Embryonic facial prominence (tissue), 1 donor: ENCODE data around the gene S100A16.

Experiments
- DNase-seq: peaks from one replicate; pipeline ENCODE4 v3.0.0-alpha.2; 2016; ENCODE audit errors: extremely low spot score

S100A16 gene

GRCh38 chr1:153636312-153636711 lies 23.4 kb upstream of the S100A16 start:
- no peak for DNase-seq

GRCh38 chr1:153635872-153636271 lies 22.9 kb upstream of the S100A16 start:
- no peak for DNase-seq

- peak; percentile 93 for DNase-seq
These were observed 21.1 kb upstream of the S100A16 start, which contains the start of gene CHTOP for GRCh38 chr1:153633754-153634665. CHTOP (plus strand) TSS chr1:153634066; CDS start chr1:153636589, 2,523 bp downstream.

DNA sequence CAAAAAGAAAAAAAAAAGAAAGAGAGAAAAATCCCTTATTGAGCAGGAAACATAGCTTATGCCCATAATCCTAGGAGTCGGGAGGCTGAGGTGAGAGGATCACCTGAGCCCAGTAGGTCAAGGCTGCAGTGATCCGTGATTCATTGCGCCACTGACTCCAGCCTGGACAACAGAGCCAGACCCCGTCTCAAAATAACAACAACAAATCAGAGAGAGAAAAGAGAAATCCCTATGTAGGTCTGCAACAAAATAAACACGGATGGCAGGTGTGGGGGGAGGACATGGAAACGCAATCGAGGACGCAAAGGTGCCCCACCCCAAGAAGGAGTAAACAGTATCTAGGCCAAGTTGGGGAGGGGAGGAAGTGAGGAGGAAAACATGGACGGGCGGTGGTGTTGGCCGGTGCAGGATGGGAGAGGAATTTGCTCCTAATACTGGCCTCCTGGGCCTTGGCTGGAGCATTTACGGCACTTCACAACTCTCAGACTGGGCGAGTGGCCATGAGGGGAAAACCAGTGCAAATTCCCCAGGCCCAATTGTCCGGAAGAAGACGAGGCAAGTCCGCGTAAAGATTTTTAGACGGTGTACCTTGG lies 20.3 kb upstream of the S100A16 start:
- no peak for DNase-seq

GRCh38 chr1:153631047-153632022 lies 18.4 kb upstream of the S100A16 start:
- no peak for DNase-seq

- DNase-seq: no peak
These were observed 17.4 kb upstream of the S100A16 start for GRCh38 chr1:153630384-153630783.

- no peak for DNase-seq
These were observed 17.0 kb upstream of the S100A16 start for GRCh38 chr1:153629971-153630370.

- DNase-seq: no peak
These were observed 16.4 kb upstream of the S100A16 start for GRCh38 chr1:153629343-153629665.

DNA sequence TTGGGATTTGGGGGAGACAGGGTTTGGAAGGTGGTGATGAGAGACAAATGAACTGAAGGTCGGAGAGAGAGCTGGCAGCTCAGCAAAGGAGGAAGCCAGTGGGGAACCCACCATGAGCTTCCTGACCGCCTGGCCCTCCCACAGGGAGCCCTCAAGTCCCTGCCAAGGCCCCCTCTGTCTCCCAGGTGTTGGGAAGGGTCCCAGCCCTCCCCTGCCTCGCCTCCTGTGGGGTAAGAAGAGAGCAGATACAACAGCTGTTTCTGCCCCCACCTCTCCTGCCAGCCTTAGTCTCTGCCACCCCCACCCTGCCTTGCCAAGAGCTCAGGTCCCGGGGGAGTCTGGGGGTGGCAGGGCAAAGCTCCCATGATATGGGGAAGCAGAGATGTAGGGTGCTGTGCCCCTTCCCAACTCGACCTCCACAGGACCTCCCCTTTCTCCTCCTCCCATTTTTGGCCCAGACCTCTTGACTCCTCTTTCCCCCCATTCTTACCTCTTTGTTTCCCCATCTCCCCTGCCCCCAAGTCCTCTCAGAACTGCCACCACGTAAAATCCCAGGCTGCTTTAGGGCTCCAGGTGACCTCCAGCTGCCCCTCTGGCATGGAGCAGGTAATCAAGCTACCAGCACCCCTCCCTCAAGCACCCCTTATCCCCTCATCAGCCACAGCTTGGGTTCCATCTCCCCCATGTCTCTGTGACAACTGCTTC lies 15.9 kb upstream of the S100A16 start:
- DNase-seq: no peak

DNA sequence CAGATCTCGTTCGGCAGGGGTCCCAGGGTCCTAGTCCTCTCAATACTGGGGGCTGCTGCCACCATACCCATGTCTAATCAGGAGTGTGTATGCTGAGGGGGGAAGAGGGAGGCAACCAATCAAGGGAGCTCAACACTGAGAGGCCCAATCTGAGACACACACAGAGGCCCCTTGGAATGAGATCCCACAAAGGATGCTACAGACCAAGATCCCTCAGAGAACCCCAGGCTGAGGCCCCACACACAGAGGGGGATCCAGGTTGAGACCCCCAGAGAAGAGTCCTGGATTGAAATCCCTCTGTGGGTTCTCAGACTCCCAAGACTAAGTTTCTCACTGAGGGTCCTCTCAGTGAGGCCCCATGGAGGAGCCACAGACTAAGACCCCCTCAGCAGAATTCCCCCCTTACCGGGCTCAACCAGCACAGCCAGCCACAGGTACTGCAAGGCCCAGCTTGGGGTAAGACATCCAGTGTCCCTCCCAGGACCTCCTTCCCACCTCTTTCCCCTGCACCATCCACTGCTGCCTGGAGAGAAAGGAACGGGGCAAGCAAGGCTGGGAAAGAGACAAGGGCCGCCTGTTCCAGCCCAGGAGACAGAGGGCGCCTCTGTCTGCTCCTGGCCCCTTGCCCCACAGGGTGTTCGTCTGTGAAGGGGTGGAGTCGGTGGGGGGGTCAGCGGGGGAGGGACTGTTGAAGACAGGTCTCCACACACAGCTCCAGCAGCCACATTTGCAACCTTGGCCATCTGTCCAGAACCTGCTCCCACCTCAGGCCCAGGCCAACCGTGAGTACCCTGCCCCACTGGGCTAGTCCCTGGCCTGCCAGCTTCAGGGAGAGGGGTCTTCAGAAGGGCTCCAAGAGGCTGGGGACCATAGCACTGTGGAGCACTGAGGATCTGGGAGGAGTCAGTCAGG lies 15.0 kb upstream of the S100A16 start, which contains the start of gene S100A1:
TSS of gene S100A1 (plus strand) at position 720 of the 912 bp plus-strand sequence. CDS start 2,088 bp downstream, outside the sequence.
- DNase-seq: no peak

DNA sequence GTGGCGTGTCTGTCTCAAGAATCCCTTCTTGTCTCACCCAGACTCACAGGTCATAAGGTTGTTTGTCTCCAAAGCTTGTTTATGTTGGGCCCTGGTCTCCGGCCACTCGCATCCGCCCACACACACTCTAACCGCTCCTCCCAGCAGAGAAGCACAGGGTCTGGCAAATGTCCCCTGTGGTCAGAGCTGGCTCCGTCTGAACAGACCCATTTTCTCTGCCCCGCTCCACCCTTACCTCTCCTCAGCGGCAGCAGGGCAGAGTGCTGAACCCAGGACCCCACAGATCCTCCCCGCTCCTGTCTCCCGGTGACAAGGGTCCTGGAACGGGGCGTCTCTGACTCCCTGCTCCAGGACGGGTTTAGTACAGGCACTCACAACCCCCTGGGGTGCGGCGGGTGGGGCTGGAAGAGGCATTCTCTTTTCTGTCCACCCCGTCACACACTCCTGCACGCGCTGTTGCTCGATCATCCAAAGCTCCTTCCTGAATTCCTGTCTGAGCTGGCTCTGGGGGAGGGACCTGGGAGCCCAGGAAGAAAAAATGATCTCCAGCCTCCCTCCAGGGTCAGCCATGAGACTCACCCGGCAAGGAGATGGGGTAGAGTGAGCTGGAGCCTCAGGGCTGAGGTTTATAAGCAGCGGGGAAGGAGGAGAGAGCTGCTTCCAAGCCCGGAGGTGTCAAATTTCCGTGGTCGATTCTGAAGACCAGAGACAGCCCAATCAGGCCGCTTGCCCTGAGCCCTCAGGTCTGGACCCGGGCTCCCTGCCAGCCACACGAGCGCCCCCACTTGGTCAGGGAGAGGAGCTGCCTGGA lies 14.2 kb upstream of the S100A16 start, which contains the start of gene S100A13:
TSS of gene S100A13 (minus strand) at position 602 of the 811 bp plus-strand sequence. CDS start 1,033 bp downstream, outside the sequence.
- peak; percentile 65 for DNase-seq

DNA sequence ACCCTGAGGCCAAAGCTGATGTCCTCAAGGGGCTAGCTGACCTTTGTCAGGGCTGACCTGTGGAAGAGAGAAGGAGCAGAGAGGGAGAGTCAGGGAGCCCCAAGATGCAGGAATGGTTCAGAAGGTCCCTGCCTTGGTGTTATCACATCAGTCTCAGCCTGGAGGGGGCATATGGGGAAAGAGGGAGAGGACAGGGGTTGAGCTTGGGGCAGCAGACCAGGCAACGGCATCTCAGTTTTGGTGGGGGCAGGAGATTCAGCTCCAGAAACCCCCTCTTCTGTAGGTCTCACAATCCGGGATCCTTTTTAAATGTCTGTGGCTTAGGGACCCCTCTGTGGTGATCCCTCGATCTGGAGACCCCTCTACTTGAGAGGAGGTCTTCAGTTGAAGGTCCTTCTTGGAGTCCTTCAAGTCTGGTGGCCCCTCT lies 13.6 kb upstream of the S100A16 start:
- no peak for DNase-seq

DNA sequence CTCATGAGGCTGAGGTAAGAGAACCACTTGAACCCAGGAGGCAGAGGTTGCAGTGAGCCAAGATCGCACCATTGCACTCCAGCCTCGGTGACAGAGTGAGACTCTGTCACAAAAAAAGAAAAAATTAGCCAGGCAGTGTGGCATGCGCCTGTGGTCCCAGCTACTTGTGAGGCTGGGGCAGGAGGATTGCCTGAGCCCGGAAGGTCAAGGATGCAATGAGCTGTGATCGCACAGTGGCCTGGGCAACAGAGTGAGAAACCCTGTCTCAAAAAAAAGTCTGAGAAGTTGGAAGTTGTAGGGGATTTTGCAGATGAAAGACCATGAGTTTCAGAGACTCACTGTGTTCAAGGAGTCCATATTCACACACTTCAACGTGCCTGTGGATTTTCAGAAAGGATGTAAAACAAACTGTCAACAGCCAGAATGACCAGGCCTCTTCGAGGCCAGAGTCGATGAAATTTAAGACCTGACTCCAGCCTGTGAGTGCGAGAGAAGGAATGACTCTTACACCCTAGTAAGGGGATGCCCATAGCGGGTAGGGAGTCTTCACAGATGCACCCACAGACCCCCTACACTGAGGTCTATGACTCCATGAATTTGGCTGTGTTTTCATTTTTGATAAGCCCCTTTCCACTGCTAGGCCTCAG lies 12.2 kb upstream of the S100A16 start:
- no peak for DNase-seq

GRCh38 chr1:153623101-153623500 lies 10.2 kb upstream of the S100A16 start:
- no peak for DNase-seq

GRCh38 chr1:153619171-153619570 lies 6.2 kb upstream of the S100A16 start:
- DNase-seq: no peak

- DNase-seq: no peak
These were observed 4.7 kb upstream of the S100A16 start for GRCh38 chr1:153617663-153618062.

GRCh38 chr1:153616917-153617311 lies 4.0 kb upstream of the S100A16 start:
- no peak for DNase-seq

GRCh38 chr1:153616144-153616916 lies 3.4 kb upstream of the S100A16 start, which contains the start of gene S100A14:
S100A14 (minus strand) TSS chr1:153616325; CDS start chr1:153615858, 467 bp downstream.
- DNase-seq: no peak
